CD14-positive monocyte (primary cell): ENCODE measurements around the gene KCTD19. TPM values are rescaled to one million over a fixed set of nuclear protein-coding genes. Genes with fewer than 3 reads are reported as not detected.

Experiments
- DNase-seq, 3 donors: peaks; one replicate each; pipeline ENCODE4 v3.0.0-alpha.2; 2011 to 2022
- H2AFZ ChIP-seq: 2 replicates; pipeline ENCODE4 v1.6.0; 2012; ENCODE audit warnings: mild to moderate bottlenecking, low read depth, low read length, inconsistent platforms; ENCODE audit not compliant: insufficient read depth, poor library complexity, severe bottlenecking
- H3K27ac ChIP-seq, 2 donors: 1 replicate in 1 of 2; 2 replicates in 1 of 2; pipeline ENCODE4 v1.5.1; 2012 to 2013; ENCODE audit warnings: low read length in 2 of 2, control low read depth in 1 of 2, inconsistent platforms in 1 of 2, low read depth in 1 of 2, mild to moderate bottlenecking in 1 of 2
- H3K27me3 ChIP-seq, 2 donors: one replicate each; pipeline versions ENCODE4 v1.6.0 to v1.6.1; 2011 to 2013; ENCODE audit warnings: low read length in 2 of 2; ENCODE audit not compliant: control insufficient read depth in 2 of 2, insufficient read depth in 2 of 2
- H3K36me3 ChIP-seq, 2 donors: replicated peaks in 1 of 2; 1 replicate in 1 of 2; 2 replicates in 1 of 2; pipeline versions ENCODE4 v1.5.1 to v1.6.1; 2012 to 2013; ENCODE audit warnings: low read length in 2 of 2, control low read depth in 1 of 2, inconsistent platforms in 1 of 2, mild to moderate bottlenecking in 1 of 2; ENCODE audit not compliant: insufficient read depth in 2 of 2, control insufficient read depth in 1 of 2
- H3K4me1 ChIP-seq, 2 donors: 1 replicate in 1 of 2; 2 replicates in 1 of 2; pipeline versions ENCODE4 v1.5.1 to v1.6.1; 2012 to 2013; ENCODE audit warnings: low read length in 2 of 2, control low read depth in 1 of 2, inconsistent platforms in 1 of 2, mild to moderate bottlenecking in 1 of 2, moderate library complexity in 1 of 2; ENCODE audit not compliant: insufficient read depth in 2 of 2, control insufficient read depth in 1 of 2
- H3K4me2 ChIP-seq: replicated peaks from 2 replicates; pipeline ENCODE3; 2012; ENCODE audit warnings: low read length, moderate library complexity, mild to moderate bottlenecking; ENCODE audit not compliant: poor library complexity, severe bottlenecking; ENCODE audit errors: extremely low read depth
- H3K4me3 ChIP-seq, 3 experiments: fragments of 200-600 bp in 1 of 3; sonication (generic) in 1 of 3; replicated peaks in 1 of 3; 1 replicate in 2 of 3; 2 replicates in 1 of 3; pipeline ENCODE4 v1.5.1; 2011 to 2013; ENCODE audit warnings: low read length in 3 of 3, mild to moderate bottlenecking in 3 of 3, control low read depth in 2 of 3, low read depth in 2 of 3, inconsistent platforms in 1 of 3, moderate library complexity in 1 of 3
- H3K79me2 ChIP-seq: 2 replicates; pipeline ENCODE4 v1.6.0; 2012; ENCODE audit warnings: mild to moderate bottlenecking, control low read depth, inconsistent platforms, low read length, moderate library complexity; ENCODE audit not compliant: insufficient read depth
- H3K9ac ChIP-seq: 2 replicates; pipeline ENCODE4 v1.6.0; 2017; ENCODE audit warnings: low read length, mild to moderate bottlenecking; ENCODE audit not compliant: insufficient read depth, poor library complexity, severe bottlenecking
- H3K9me3 ChIP-seq, 2 donors: replicated peaks in 1 of 2; 1 replicate in 1 of 2; 2 replicates in 1 of 2; pipeline versions ENCODE4 v1.5.1 to v1.6.1; 2012 to 2013; ENCODE audit warnings: low read length in 2 of 2, control low read depth in 1 of 2; ENCODE audit not compliant: control insufficient read depth in 1 of 2, insufficient read depth in 1 of 2
- H4K20me1 ChIP-seq: 2 replicates; pipeline ENCODE4 v1.6.0; 2012; ENCODE audit warnings: mild to moderate bottlenecking, low read length, control low read depth, moderate library complexity; ENCODE audit not compliant: insufficient read depth
- H3K27ac Mint-ChIP-seq, 7 donors: one replicate each; pipeline ENCODE4 v1.8.0; 2020; ENCODE audit warnings: mild to moderate bottlenecking in 7 of 7, mixed read lengths in 7 of 7, moderate library complexity in 6 of 7, inconsistent platforms in 2 of 7
- H3K27me3 Mint-ChIP-seq, 3 donors: one replicate each; pipeline ENCODE4 v1.8.0; 2021 to 2022; ENCODE audit warnings: low read depth in 3 of 3, mild to moderate bottlenecking in 3 of 3, mixed read lengths in 3 of 3, moderate library complexity in 3 of 3, inconsistent platforms in 1 of 3
- H3K36me3 Mint-ChIP-seq, 2 donors: one replicate each; pipeline ENCODE4 v1.8.0; 2020; ENCODE audit warnings: mixed read lengths in 2 of 2, inconsistent platforms in 1 of 2, mild to moderate bottlenecking in 1 of 2
- H3K4me1 Mint-ChIP-seq: one replicate; pipeline ENCODE4 v1.8.0; 2020; ENCODE audit warnings: mild to moderate bottlenecking, mixed read lengths
- H3K4me3 Mint-ChIP-seq, 2 donors: one replicate each; pipeline ENCODE4 v1.8.0; 2020; ENCODE audit warnings: mild to moderate bottlenecking in 2 of 2, mixed read lengths in 2 of 2, moderate library complexity in 1 of 2
- H3K9me3 Mint-ChIP-seq, 7 donors: one replicate each; pipeline ENCODE4 v1.8.0; 2020 to 2022; ENCODE audit warnings: mixed read lengths in 7 of 7, mild to moderate bottlenecking in 6 of 7, moderate library complexity in 6 of 7, inconsistent platforms in 2 of 7
- WGBS: methylation state at CpG from one replicate; pipeline ENCODE4 v1.1.5; 2013; ENCODE audit warnings: missing lambda C conversion rate; ENCODE audit not compliant: insufficient coverage; 5-methylcytosine and 5-hydroxymethylcytosine counted together
- intact Hi-C, 2 donors: fragments of 100-400 bp; cut with micrococcal nuclease; formaldehyde crosslinking; loops; one replicate each; pipeline versions ENCODE4 v1.15.0 to v1.15.1; 2023
- polyA plus RNA-seq, 3 donors: library from polyadenylated mRNA; depleted of rRNA in 1 of 3; unstranded in 2 of 3; stranded (reverse) in 1 of 3; fragments of 300-500 nt in 2 of 3; fragments of >200 nt in 1 of 3; fragmentation: Illumina TruSeq in 2 of 3; gene quantifications; 1 replicate in 2 of 3; 2 replicates in 1 of 3; pipeline ENCODE4 v1.2.3, GENCODE V29; 2012 to 2021
- TF ChIP-seq, protein P1 (sequence below): fragments of 200-600 bp; IDR thresholded peaks from one replicate; pipeline ENCODE4 v1.8.0; 2022; ENCODE audit warnings: antibody characterized with exemption, mild to moderate bottlenecking

The KCTD19 gene
- polyA plus RNA-seq, 3 donors, result not detected

DNA sequence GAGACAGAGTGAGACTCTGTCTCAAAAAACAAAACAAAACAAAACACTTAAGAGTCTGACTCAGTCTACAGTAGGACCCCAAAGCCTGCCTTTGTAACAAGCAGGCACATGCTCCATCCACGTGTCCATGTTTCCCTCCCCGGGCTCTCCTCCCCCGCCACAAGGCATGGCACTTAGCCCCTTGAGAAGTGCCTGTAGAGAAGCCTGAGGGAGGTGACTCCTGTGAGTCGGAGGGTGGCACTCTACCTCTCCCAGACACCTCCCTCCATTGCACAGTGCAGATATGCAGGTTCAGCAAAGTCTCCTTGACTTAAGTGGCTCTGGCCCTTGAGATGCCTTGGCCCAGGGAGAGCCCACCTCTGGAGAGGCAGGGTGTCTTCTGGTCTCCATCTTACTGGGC is 86.0 kb downstream of the KCTD19 start:
- no CpG with 5 or more reads among the region's 4 CpGs for WGBS
- H3K4me2 ChIP-seq, result no peak overlapping the region
- H3K27me3 Mint-ChIP-seq, result peaks cover 0 to 4% (median 0%) of the 10 kb centered on the region in 3 donors

More for the DNA sequence above, 86.0 kb downstream of the KCTD19 start:
- peaks cover 41 to 52% of the 10 kb centered on the region in 2 donors for H3K36me3 ChIP-seq
- H3K36me3 Mint-ChIP-seq, result peaks cover 48 to 61% of the 10 kb centered on the region in 2 donors
- no peaks in the 10 kb centered on the region for H3K27me3 ChIP-seq
- H3K27ac ChIP-seq, result peak overlapping the region in 1 of 2 donors; percentile 17
- peaks cover 0 to 3% (median 0%) of the 10 kb centered on the region in 7 donors for H3K9me3 Mint-ChIP-seq
- peaks cover 44% of the 10 kb centered on the region in 2 donors for H3K4me1 ChIP-seq
- H3K27ac Mint-ChIP-seq, result peak overlapping the region in 3 of 7 donors; percentile 5 to 43 (median 32)
- intact Hi-C loops, result loop anchor here in 1 of 2 donors (10.0 kb wide), 3 partner anchors 234 to 546 kb away; partner anchors contain the start of genes CMTM4 and CTCF
- no peak overlapping the region for H3K4me3 Mint-ChIP-seq
- H3K4me3 ChIP-seq, result no peak overlapping the region
- H3K9ac ChIP-seq, result no peak overlapping the region
- H3K79me2 ChIP-seq, result peaks cover 36% of the 10 kb centered on the region
- DNase-seq, result no peak
- no peak overlapping the region for H2AFZ ChIP-seq
- H3K9me3 ChIP-seq, result no peaks in the 10 kb centered on the region
- H4K20me1 ChIP-seq, result peaks cover 63% of the 10 kb centered on the region
- peaks cover 51% of the 10 kb centered on the region for H3K4me1 Mint-ChIP-seq
- TF ChIP-seq, protein P1, sequence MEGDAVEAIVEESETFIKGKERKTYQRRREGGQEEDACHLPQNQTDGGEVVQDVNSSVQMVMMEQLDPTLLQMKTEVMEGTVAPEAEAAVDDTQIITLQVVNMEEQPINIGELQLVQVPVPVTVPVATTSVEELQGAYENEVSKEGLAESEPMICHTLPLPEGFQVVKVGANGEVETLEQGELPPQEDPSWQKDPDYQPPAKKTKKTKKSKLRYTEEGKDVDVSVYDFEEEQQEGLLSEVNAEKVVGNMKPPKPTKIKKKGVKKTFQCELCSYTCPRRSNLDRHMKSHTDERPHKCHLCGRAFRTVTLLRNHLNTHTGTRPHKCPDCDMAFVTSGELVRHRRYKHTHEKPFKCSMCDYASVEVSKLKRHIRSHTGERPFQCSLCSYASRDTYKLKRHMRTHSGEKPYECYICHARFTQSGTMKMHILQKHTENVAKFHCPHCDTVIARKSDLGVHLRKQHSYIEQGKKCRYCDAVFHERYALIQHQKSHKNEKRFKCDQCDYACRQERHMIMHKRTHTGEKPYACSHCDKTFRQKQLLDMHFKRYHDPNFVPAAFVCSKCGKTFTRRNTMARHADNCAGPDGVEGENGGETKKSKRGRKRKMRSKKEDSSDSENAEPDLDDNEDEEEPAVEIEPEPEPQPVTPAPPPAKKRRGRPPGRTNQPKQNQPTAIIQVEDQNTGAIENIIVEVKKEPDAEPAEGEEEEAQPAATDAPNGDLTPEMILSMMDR, result no peak

Other genes with a start within 250 kb of the KCTD19 start
- gene PHAF1, start 216.8 kb downstream of the KCTD19 start, polyA plus RNA-seq, result 10 to 100 TPM; 18.8 to 68.2 (median 26.5) TPM
- gene B3GNT9, start 175.7 kb downstream of the KCTD19 start, polyA plus RNA-seq, result under 1 TPM; 0.10 to 0.67 (median 0.20) TPM
- gene TRADD, start 166.8 kb downstream of the KCTD19 start, polyA plus RNA-seq, result 10 to 100 TPM; 26.0 to 46.2 (median 35.8) TPM
- gene FBXL8, start 166.8 kb downstream of the KCTD19 start, polyA plus RNA-seq, result 10 to 100 TPM in 1 of 3 donors, 1 to 10 TPM in 2; 3.2 to 27.7 (median 5.2) TPM
- 10 to 100 TPM in 1 of 3 donors, not detected in 2; 53.4 TPM for gene HSF4, start 162.0 kb downstream of the KCTD19 start, polyA plus RNA-seq
- gene NOL3, start 156.2 kb downstream of the KCTD19 start, polyA plus RNA-seq, result 10 to 100 TPM in 1 of 3 donors, 1 to 10 TPM in 2; 2.7 to 17.0 (median 3.8) TPM
- 10 to 100 TPM in 1 of 3 donors, under 1 TPM in 2; 0.58 to 43.3 (median 0.99) TPM for gene MATCAP1, start 142.8 kb downstream of the KCTD19 start, polyA plus RNA-seq
- 1 to 10 TPM; 2.8 to 3.7 (median 3.0) TPM for gene EXOC3L1, start 136.6 kb downstream of the KCTD19 start, polyA plus RNA-seq
- gene E2F4, start 134.6 kb downstream of the KCTD19 start, polyA plus RNA-seq, result 100 to 1,000 TPM in 1 of 3 donors, 10 to 100 TPM in 2; 53.1 to 191 (median 61.5) TPM
- 1 to 10 TPM in 1 of 3 donors, under 1 TPM in 1, not detected in 1; 0.15 to 7.0 TPM for gene ELMO3, start 127.6 kb downstream of the KCTD19 start, polyA plus RNA-seq
- 100 to 1,000 TPM in 2 of 3 donors, 10 to 100 TPM in 1; 45.4 to 130 (median 117) TPM for gene TMEM208, start 99.6 kb downstream of the KCTD19 start, polyA plus RNA-seq
- 100 to 1,000 TPM in 1 of 3 donors, 1 to 10 TPM in 2; 5.1 to 152 (median 5.5) TPM for gene FHOD1, start 79.3 kb downstream of the KCTD19 start, polyA plus RNA-seq
- gene SLC9A5, start 77.8 kb downstream of the KCTD19 start, polyA plus RNA-seq, result 1 to 10 TPM in 1 of 3 donors, not detected in 2; 1.0 TPM
- gene PLEKHG4, start 47.2 kb downstream of the KCTD19 start, polyA plus RNA-seq, result 1 to 10 TPM in 2 of 3 donors, under 1 TPM in 1; 0.79 to 3.2 (median 3.0) TPM
- gene LRRC36, start 74 bp upstream of the KCTD19 start, polyA plus RNA-seq, result 1 to 10 TPM in 2 of 3 donors, under 1 TPM in 1; 0.65 to 3.2 (median 1.8) TPM
- gene TPPP3, start 66.8 kb upstream of the KCTD19 start, polyA plus RNA-seq, result 100 to 1,000 TPM in 1 of 3 donors, 10 to 100 TPM in 2; 63.1 to 123 (median 78.6) TPM
- gene ZDHHC1, start 89.7 kb upstream of the KCTD19 start, polyA plus RNA-seq, result 10 to 100 TPM in 1 of 3 donors, 1 to 10 TPM in 2; 3.3 to 14.2 (median 6.0) TPM
- gene HSD11B2, start 104.4 kb upstream of the KCTD19 start, polyA plus RNA-seq, result not detected
- 100 to 1,000 TPM; 354 to 687 (median 631) TPM for gene ATP6V0D1, start 154.4 kb upstream of the KCTD19 start, polyA plus RNA-seq
- gene AGRP, start 156.8 kb upstream of the KCTD19 start, polyA plus RNA-seq, result under 1 TPM in 2 of 3 donors, not detected in 1; 0.32 to 0.54 TPM
- gene RIPOR1, start 202.1 kb upstream of the KCTD19 start, polyA plus RNA-seq, result 100 to 1,000 TPM in 1 of 3 donors, 10 to 100 TPM in 1, 1 to 10 TPM in 1; 8.6 to 115 (median 17.5) TPM
- 10 to 100 TPM in 2 of 3 donors, 1 to 10 TPM in 1; 8.4 to 29.9 (median 17.7) TPM for gene CTCF, start 235.8 kb upstream of the KCTD19 start, polyA plus RNA-seq